ENCODE data around the gene EHD4.

EHD4 gene

GRCh38 chr15:41994772-41995475, 22.6 kb upstream of the EHD4 start:
- DNase-seq (ENCODE audit: low spot score): no peak

GRCh38 chr15:41994171-41994650, 21.9 kb upstream of the EHD4 start:
- DNase-seq (ENCODE audit: low spot score): no peak

- DNase-seq (ENCODE audit: low spot score): no peak
These were observed 21.3 kb upstream of the EHD4 start for GRCh38 chr15:41993472-41994170.

- DNase-seq (ENCODE audit: low spot score): no peak
These were observed 20.4 kb upstream of the EHD4 start for GRCh38 chr15:41992803-41993190.

- DNase-seq (ENCODE audit: low spot score): no peak
These were observed 19.9 kb upstream of the EHD4 start for GRCh38 chr15:41992151-41992802.

GRCh38 chr15:41990691-41991090, 18.3 kb upstream of the EHD4 start:
- DNase-seq (ENCODE audit: low spot score): no peak

GRCh38 chr15:41990243-41990605, 17.9 kb upstream of the EHD4 start:
- no peak for DNase-seq (ENCODE audit: low spot score)

- DNase-seq (ENCODE audit: low spot score): peak; percentile 56
These were observed 17.4 kb upstream of the EHD4 start for GRCh38 chr15:41989573-41990242.

- DNase-seq (ENCODE audit: low spot score): no peak
These were observed 16.7 kb upstream of the EHD4 start for GRCh38 chr15:41988896-41989572.

GRCh38 chr15:41987925-41988275, 15.5 kb upstream of the EHD4 start:
- no peak for DNase-seq (ENCODE audit: low spot score)

GRCh38 chr15:41987246-41987924, 15.0 kb upstream of the EHD4 start:
- no peak for DNase-seq (ENCODE audit: low spot score)

GRCh38 chr15:41985236-41986160, 13.1 kb upstream of the EHD4 start:
- DNase-seq (ENCODE audit: low spot score): no peak

GRCh38 chr15:41984622-41985021, 12.3 kb upstream of the EHD4 start:
- no peak for DNase-seq (ENCODE audit: low spot score)

- no peak for DNase-seq (ENCODE audit: low spot score)
These were observed 11.5 kb upstream of the EHD4 start for GRCh38 chr15:41983621-41984571.

- no peak for DNase-seq (ENCODE audit: low spot score)
These were observed 10.9 kb upstream of the EHD4 start for GRCh38 chr15:41983221-41983620.

- DNase-seq (ENCODE audit: low spot score): no peak
These were observed 10.0 kb upstream of the EHD4 start for GRCh38 chr15:41982133-41982930.

GRCh38 chr15:41981371-41982132, 9.2 kb upstream of the EHD4 start:
- no peak for DNase-seq (ENCODE audit: low spot score)
